Choroid plexus epithelial cell (primary cell): Measurements from ENCODE around the gene SLC7A1.
A peak's percentile ranks its signal among the peaks of the same experiment; 100 is the strongest.

Experiments used
- DNase-seq: peaks from one replicate; pipeline ENCODE4 v3.0.0-alpha.2; 2010; ENCODE audit warnings: low read depth
- H3K4me3 ChIP-seq: 2 replicates; pipeline ENCODE4 v1.5.1; 2011; ENCODE audit warnings: low read depth, mild to moderate bottlenecking, control low read depth, low read length, moderate library complexity
- TF ChIP-seq, protein P1 (sequence below): conservative IDR thresholded peaks from 2 replicates; pipeline ENCODE4 v1.5.1; 2011; ENCODE audit warnings: low read depth, mild to moderate bottlenecking, control low read depth, inconsistent platforms, low read length, moderate library complexity

SLC7A1 gene

GRCh38 chr13:29502391-29503008 lies 93.0 kb downstream of the SLC7A1 start:
- TF ChIP-seq, protein P1, sequence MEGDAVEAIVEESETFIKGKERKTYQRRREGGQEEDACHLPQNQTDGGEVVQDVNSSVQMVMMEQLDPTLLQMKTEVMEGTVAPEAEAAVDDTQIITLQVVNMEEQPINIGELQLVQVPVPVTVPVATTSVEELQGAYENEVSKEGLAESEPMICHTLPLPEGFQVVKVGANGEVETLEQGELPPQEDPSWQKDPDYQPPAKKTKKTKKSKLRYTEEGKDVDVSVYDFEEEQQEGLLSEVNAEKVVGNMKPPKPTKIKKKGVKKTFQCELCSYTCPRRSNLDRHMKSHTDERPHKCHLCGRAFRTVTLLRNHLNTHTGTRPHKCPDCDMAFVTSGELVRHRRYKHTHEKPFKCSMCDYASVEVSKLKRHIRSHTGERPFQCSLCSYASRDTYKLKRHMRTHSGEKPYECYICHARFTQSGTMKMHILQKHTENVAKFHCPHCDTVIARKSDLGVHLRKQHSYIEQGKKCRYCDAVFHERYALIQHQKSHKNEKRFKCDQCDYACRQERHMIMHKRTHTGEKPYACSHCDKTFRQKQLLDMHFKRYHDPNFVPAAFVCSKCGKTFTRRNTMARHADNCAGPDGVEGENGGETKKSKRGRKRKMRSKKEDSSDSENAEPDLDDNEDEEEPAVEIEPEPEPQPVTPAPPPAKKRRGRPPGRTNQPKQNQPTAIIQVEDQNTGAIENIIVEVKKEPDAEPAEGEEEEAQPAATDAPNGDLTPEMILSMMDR = no peak
- DNase-seq = no peak
- H3K4me3 ChIP-seq = no peak overlapping the region

- TF ChIP-seq, protein P1 = no peak
- no peak overlapping the region for H3K4me3 ChIP-seq
- DNase-seq = no peak
Observed at GRCh38 chr13:29501674-29502073, 93.8 kb downstream of the SLC7A1 start.

GRCh38 chr13:29500386-29500785 lies 95.1 kb downstream of the SLC7A1 start:
- H3K4me3 ChIP-seq = no peak overlapping the region
- TF ChIP-seq, protein P1 = no peak
- no peak for DNase-seq

- TF ChIP-seq, protein P1 = no peak
- no peak overlapping the region for H3K4me3 ChIP-seq
- DNase-seq = no peak
Observed at GRCh38 chr13:29499506-29500165, 95.9 kb downstream of the SLC7A1 start.

GRCh38 chr13:29498426-29499040 lies 97.0 kb downstream of the SLC7A1 start:
- no peak for DNase-seq
- H3K4me3 ChIP-seq = no peak overlapping the region
- TF ChIP-seq, protein P1 = no peak

DNA sequence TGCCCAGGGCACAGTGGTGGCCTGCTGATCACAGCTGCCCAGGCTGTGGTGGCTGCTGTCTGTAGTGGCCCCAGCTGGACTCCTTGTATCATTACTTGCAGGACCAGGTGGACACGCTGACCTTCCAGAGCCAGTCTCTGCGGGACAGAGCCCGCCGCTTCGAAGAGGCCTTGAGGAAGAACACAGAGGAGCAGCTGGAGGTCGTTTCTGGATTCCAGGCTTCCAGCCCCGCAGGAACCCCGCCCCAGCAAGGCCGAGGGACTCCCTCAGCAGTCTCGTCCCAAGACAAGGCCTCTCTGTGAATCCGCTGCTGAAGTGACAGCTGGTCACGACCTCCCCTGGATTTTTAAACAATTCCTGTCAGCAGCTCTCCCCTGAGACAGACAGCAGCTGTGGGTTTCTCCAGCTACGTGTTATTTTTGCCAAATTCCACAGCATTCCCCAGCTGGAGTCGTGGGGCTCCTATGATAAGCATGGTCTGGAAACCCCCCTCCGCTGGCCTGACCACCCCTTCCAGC lies 98.3 kb downstream of the SLC7A1 start:
- peak; percentile 89 for DNase-seq
- no peak overlapping the region for H3K4me3 ChIP-seq
- TF ChIP-seq, protein P1 = no peak
